ENCODE measurements around the gene FGF5. TPM values are rescaled to one million over a fixed set of nuclear protein-coding genes. Genes with fewer than 3 reads are reported as not detected.
"Not testable (repeated sequence)": the region's sequence is repeated elsewhere in the genome, so short reads cannot be mapped to it uniquely, and the experiment has no call there.

FGF5 gene
- total RNA-seq, 2 donors from 2014 or later = not detected

GRCh38 chr4:80239480-80240150 is 26.8 kb upstream of the FGF5 start:
- TF ChIP-seq CTCF (IDR thresholded peaks at IDR 0.05) (no peak), POLR2A (IDR thresholded peaks at IDR 0.05) (no peak)
- Histone ChIP-seq H3K27ac (no peak overlapping the region), H3K4me1 (no peaks in the 10 kb centered on the region), H3K9me3 (no peaks in the 10 kb centered on the region), H3K4me3 (no peak overlapping the region), H3K36me3 (replicated peaks in 1 of 2; ENCODE audit: insufficient read depth in 1 of 2, low read depth in 2 of 2) (no peaks in the 10 kb centered on the region), H3K27me3 (no peaks in the 10 kb centered on the region)
- DNase-seq (no peak), ATAC-seq (no peak)
- 68 to 78% methylated on average over 3 of the region's 3 CpGs for WGBS, 2 donors
- intact Hi-C loops (cut with DNase I) = no loop called here

- H3K4me1 ChIP-seq = no peaks in the 10 kb centered on the region
- no peaks in the 10 kb centered on the region for H3K27me3 ChIP-seq
- no peak overlapping the region for H3K27ac ChIP-seq
- DNase-seq = no peak
- H3K4me3 ChIP-seq = no peak overlapping the region
- TF ChIP-seq CTCF (IDR thresholded peaks at IDR 0.05) (no peak), POLR2A (IDR thresholded peaks at IDR 0.05) (no peak)
- ATAC-seq = no peak
- H3K9me3 ChIP-seq = no peaks in the 10 kb centered on the region
- H3K36me3 ChIP-seq (replicated peaks in 1 of 2; ENCODE audit: insufficient read depth in 1 of 2, low read depth in 2 of 2) = no peaks in the 10 kb centered on the region
- intact Hi-C loops (cut with DNase I) = no loop called here
Measured at GRCh38 chr4:80240976-80241375, 25.5 kb upstream of the FGF5 start.

- no peaks in the 10 kb centered on the region for H3K27me3 ChIP-seq
- intact Hi-C loops (cut with DNase I) = no loop called here
- H3K36me3 ChIP-seq (replicated peaks in 1 of 2; ENCODE audit: insufficient read depth in 1 of 2, low read depth in 2 of 2) = no peaks in the 10 kb centered on the region
- ATAC-seq (no peak), DNase-seq (no peak)
- no peak for TF ChIP-seq CTCF (IDR thresholded peaks at IDR 0.05)
- TF ChIP-seq POLR2A (IDR thresholded peaks at IDR 0.05) = no peak
- H3K27ac ChIP-seq = no peak overlapping the region
- H3K4me3 ChIP-seq = no peak overlapping the region
- H3K4me1 ChIP-seq = no peaks in the 10 kb centered on the region
- H3K9me3 ChIP-seq = no peaks in the 10 kb centered on the region
- 49 to 64% methylated on average over 6 of the region's 6 CpGs for WGBS, 2 donors
Measured at GRCh38 chr4:80243274-80244018, 23.0 kb upstream of the FGF5 start.

- intact Hi-C loops (cut with DNase I) = not testable (repeated sequence)
- WGBS, 2 donors = 89% methylated on average over 1 of the region's 1 CpG
Measured at GRCh38 chr4:80247484-80247883, 19.0 kb upstream of the FGF5 start.

GRCh38 chr4:80249144-80249543 is 17.3 kb upstream of the FGF5 start:
- Histone ChIP-seq H3K36me3 (replicated peaks in 1 of 2; ENCODE audit: insufficient read depth in 1 of 2, low read depth in 2 of 2) (no peaks in the 10 kb centered on the region), H3K27me3 (no peaks in the 10 kb centered on the region), H3K4me1 (no peaks in the 10 kb centered on the region), H3K9me3 (no peaks in the 10 kb centered on the region), H3K27ac (no peak overlapping the region), H3K4me3 (no peak overlapping the region)
- no peak for ATAC-seq
- 29 to 56% methylated on average over 1 of the region's 1 CpG for WGBS, 2 donors
- TF ChIP-seq CTCF (IDR thresholded peaks at IDR 0.05) = no peak
- no peak for DNase-seq
- intact Hi-C loops (cut with DNase I) = no loop called here

More at GRCh38 chr4:80247484-80247883, 19.0 kb upstream of the FGF5 start:
- H3K36me3 ChIP-seq (replicated peaks in 1 of 2; ENCODE audit: insufficient read depth in 1 of 2, low read depth in 2 of 2); DNase-seq; ATAC-seq; H3K4me3 ChIP-seq; H3K9me3 ChIP-seq; H3K27me3 ChIP-seq; H3K27ac ChIP-seq; H3K4me1 ChIP-seq: not testable (repeated sequence)

Measured in body of pancreas (tissue), 4 donors.